K562 (cell line): Measurements from ENCODE around the gene CCDC136.
A peak's percentile ranks its signal among the peaks of the same experiment; 100 is the strongest.

Experiments
- BRD4 ChIP-seq: fragments of 200-600 bp; sonication (generic); IDR thresholded peaks from 2 replicates; pipeline ENCODE4 v1.6.1; 2017; ENCODE audit warnings: inconsistent platforms
- E2F8 ChIP-seq: fragments of 450-650 bp; IDR thresholded peaks from 2 replicates; pipeline ENCODE4 v1.7.1; 2018; ENCODE audit warnings: mild to moderate bottlenecking, low read depth; ENCODE audit not compliant: partially characterized antibody
- EZH2 ChIP-seq: IDR thresholded peaks from 2 replicates; pipeline ENCODE4 v1.6.1; 2012; ENCODE audit warnings: low read depth, mild to moderate bottlenecking, inconsistent platforms, low read length, borderline replicate concordance
- IRF1 ChIP-seq: sonication (generic); formaldehyde crosslinking; IDR thresholded peaks from 2 replicates; pipeline ENCODE4 v1.8.0; 2022; ENCODE audit warnings: missing genetic modification reagents, mild to moderate bottlenecking, borderline replicate concordance
- MAZ ChIP-seq, 2 experiments: fragments of 450-650 bp in 1 of 2; sonication (generic) in 1 of 2; formaldehyde crosslinking; IDR thresholded peaks in 1 of 2; conservative IDR thresholded peaks in 1 of 2; 2 replicates each; pipeline versions ENCODE4 v1.4.0 to v1.5.0; 2020; ENCODE audit warnings: mild to moderate bottlenecking in 1 of 2, missing genetic modification reagents in 1 of 2
- MXI1 ChIP-seq: IDR thresholded peaks from 2 replicates; pipeline ENCODE4 v1.6.1; 2011; ENCODE audit warnings: low read depth, mild to moderate bottlenecking, improper control_type of control experiment, low read length
- POLR2A ChIP-seq: fragments of 450-650 bp; conservative IDR thresholded peaks from 2 replicates; pipeline ENCODE4 v1.6.1; 2016
- SUPT5H ChIP-seq: fragments of 450-650 bp; IDR thresholded peaks from 2 replicates; pipeline ENCODE4 v1.6.1; 2016
- ZNF717 ChIP-seq: fragments of 250-450 bp; sonication (Bioruptor Pico); IDR thresholded peaks from 2 replicates; pipeline ENCODE4 v1.5.0; 2021
- ZNF766 ChIP-seq: fragments of 200-800 bp; sonication (Bioruptor generic); conservative IDR thresholded peaks from 2 replicates; pipeline ENCODE4 v1.6.1; 2016; ENCODE audit warnings: missing genetic modification characterization, missing compliant biosample characterization
- ZNF830 ChIP-seq: fragments of 250-450 bp; sonication (Bioruptor Pico); IDR thresholded peaks from 2 replicates; pipeline ENCODE4 v1.5.0; 2021; ENCODE audit warnings: mild to moderate bottlenecking
- TF ChIP-seq, protein P1 (sequence below), 2 experiments: fragments of 200-800 bp in 1 of 2; sonication (Bioruptor generic) in 1 of 2; sonication (generic) in 1 of 2; formaldehyde crosslinking in 1 of 2; IDR thresholded peaks in 1 of 2; conservative IDR thresholded peaks in 1 of 2; 2 replicates each; pipeline versions ENCODE4 v1.5.0 to v1.6.1; 2016 to 2020; ENCODE audit warnings: missing compliant biosample characterization in 1 of 2, missing genetic modification characterization in 1 of 2, missing genetic modification reagents in 1 of 2
- TF ChIP-seq, protein P2 (sequence below): IDR thresholded peaks from 2 replicates; pipeline ENCODE4 v1.6.1; 2011; ENCODE audit warnings: borderline replicate concordance, low read depth, mild to moderate bottlenecking, moderate library complexity, low read length; ENCODE audit not compliant: insufficient read depth, poor library complexity, severe bottlenecking

- TF ChIP-seq IRF1 (CRISPR knock-in tag), result no peak
- no peak for TF ChIP-seq BRD4
- TF ChIP-seq POLR2A, result peak; percentile 72
- no peak for TF ChIP-seq EZH2
- TF ChIP-seq E2F8, result peak; percentile 13
- TF ChIP-seq, protein P1, sequence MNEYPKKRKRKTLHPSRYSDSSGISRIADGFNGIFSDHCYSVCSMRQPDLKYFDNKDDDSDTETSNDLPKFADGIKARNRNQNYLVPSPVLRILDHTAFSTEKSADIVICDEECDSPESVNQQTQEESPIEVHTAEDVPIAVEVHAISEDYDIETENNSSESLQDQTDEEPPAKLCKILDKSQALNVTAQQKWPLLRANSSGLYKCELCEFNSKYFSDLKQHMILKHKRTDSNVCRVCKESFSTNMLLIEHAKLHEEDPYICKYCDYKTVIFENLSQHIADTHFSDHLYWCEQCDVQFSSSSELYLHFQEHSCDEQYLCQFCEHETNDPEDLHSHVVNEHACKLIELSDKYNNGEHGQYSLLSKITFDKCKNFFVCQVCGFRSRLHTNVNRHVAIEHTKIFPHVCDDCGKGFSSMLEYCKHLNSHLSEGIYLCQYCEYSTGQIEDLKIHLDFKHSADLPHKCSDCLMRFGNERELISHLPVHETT (CRISPR knock-in tag; conservative IDR thresholded peaks at IDR 0.05 in 1 of 2, IDR thresholded peaks at IDR 0.05 in 1 of 2), result no peak
- peak; percentile 81 for TF ChIP-seq SUPT5H
- 0 out of 2 replicates have a peak, but pooled peaks have one; percentile 20 for TF ChIP-seq MXI1
- TF ChIP-seq MAZ (CRISPR knock-in tag; conservative IDR thresholded peaks at IDR 0.05 in 1 of 2, IDR thresholded peaks at IDR 0.05 in 1 of 2), result peak; percentile 81 to 89
- TF ChIP-seq ZNF830 (CRISPR knock-in tag), result 0 out of 2 replicates have a peak, but pooled peaks have one; percentile 13
- TF ChIP-seq, protein P2, sequence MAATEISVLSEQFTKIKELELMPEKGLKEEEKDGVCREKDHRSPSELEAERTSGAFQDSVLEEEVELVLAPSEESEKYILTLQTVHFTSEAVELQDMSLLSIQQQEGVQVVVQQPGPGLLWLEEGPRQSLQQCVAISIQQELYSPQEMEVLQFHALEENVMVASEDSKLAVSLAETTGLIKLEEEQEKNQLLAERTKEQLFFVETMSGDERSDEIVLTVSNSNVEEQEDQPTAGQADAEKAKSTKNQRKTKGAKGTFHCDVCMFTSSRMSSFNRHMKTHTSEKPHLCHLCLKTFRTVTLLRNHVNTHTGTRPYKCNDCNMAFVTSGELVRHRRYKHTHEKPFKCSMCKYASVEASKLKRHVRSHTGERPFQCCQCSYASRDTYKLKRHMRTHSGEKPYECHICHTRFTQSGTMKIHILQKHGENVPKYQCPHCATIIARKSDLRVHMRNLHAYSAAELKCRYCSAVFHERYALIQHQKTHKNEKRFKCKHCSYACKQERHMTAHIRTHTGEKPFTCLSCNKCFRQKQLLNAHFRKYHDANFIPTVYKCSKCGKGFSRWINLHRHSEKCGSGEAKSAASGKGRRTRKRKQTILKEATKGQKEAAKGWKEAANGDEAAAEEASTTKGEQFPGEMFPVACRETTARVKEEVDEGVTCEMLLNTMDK, result peak; percentile 11
- TF ChIP-seq ZNF766 (CRISPR knock-in tag), result peak; percentile 54; the same call in 1 of the 2 replicates
- 0 out of 2 replicates have a peak, but pooled peaks have one; percentile 77 for TF ChIP-seq ZNF717 (CRISPR knock-in tag)
These were observed 68.6 kb downstream of the CCDC136 start for GRCh38 chr7:128860158-128861073.
